ENCODE data around the gene SCAF1.
A peak's percentile ranks its signal among the peaks of the same experiment; 100 is the strongest.

The SCAF1 gene

DNA sequence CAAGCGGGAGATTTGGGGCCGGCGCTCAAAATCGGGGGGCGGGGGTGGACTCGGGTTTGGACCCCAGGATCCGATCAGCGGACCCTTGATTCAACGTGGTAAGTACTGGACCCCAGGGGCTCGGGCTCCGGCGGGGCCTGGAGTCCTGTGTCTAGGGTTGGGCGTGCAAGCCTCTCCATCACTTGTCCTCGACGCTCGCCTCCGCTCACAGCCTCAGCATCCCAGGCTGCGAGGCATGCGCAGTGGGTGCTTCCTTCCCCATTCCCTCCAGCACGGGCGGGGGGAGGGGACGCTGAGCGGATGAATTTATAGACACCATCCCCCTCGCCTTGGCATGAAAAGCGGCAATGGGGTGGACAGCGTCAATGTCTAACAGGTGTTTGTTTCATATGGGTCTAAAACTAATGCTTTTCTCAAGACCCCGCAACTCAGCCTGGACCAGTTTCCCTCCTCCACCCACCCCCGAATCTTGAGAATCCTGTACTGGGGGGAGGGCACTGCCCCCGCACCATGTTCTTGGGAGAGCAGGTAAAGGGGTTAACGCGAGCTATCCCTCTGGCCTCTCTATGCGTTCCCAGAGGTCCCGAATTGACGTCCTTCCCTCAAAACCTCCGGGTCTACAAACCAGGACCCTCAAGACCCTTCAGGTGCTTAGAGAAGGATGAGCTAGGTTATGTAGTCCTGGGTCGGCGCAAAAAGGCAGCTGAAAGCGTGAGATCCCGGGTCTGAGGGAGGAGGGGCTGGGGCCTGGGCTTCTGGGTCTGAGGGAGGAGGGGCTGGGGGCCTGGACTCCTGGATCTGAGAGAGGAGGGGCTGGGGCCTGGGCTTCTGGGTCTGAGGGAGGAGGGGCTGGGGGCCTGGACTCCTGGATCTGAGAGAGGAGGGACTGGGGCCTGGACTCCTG is 49.5 kb downstream of the SCAF1 start:
- DNase-seq (ENCODE audit: insufficient read length, low spot score) (peak; percentile 84), FAIRE-seq (no peak)

DNA sequence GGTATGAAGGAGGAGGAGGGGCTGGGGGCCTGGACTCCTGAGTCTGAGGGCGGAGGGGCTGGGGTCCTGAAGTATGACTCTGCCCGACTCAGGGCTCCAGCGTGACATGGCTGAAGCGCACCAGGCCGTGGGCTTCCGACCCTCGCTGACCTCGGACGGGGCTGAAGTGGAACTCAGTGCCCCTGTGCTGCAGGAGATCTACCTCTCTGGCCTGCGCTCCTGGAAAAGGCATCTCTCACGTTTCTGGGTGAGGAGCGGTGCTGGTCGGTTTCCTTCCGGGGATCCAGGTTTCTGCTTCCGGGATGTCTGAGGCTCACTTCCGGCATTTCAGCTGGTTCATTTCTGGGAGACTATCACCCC is 50.1 kb downstream of the SCAF1 start:
- TF ChIP-seq, protein P1, sequence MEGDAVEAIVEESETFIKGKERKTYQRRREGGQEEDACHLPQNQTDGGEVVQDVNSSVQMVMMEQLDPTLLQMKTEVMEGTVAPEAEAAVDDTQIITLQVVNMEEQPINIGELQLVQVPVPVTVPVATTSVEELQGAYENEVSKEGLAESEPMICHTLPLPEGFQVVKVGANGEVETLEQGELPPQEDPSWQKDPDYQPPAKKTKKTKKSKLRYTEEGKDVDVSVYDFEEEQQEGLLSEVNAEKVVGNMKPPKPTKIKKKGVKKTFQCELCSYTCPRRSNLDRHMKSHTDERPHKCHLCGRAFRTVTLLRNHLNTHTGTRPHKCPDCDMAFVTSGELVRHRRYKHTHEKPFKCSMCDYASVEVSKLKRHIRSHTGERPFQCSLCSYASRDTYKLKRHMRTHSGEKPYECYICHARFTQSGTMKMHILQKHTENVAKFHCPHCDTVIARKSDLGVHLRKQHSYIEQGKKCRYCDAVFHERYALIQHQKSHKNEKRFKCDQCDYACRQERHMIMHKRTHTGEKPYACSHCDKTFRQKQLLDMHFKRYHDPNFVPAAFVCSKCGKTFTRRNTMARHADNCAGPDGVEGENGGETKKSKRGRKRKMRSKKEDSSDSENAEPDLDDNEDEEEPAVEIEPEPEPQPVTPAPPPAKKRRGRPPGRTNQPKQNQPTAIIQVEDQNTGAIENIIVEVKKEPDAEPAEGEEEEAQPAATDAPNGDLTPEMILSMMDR (IDR thresholded peaks at IDR 0.05; ENCODE audit: insufficient read depth, missing control alignments) = no peak
- peak; percentile 53 for FAIRE-seq
- no peak for DNase-seq (ENCODE audit: insufficient read length, low spot score)

More for the DNA sequence above, 49.5 kb downstream of the SCAF1 start:
- TF ChIP-seq, protein P1 (IDR thresholded peaks at IDR 0.05; ENCODE audit: insufficient read depth, missing control alignments) = no peak

DNA sequence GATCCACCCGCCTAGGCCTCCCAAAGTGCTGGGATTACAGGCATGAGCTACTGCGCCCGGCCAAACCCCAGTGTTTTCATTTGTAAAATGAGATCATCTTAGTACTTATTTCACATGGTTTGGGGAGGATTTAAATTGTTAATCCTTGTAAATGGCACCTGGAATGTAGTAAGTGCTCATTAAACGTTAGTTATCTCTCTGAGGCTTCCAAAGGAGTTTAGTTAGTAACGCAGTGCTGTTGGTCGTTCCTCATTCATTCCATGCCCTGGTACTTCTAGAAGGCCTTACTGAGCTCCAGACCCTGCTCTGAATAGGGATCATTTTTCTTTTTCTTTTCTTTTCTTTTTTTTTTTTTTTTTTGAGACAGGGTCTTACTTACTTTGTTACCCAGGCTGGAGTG is 54.1 kb downstream of the SCAF1 start:
- no peak for FAIRE-seq
- TF ChIP-seq, protein P1 (IDR thresholded peaks at IDR 0.05; ENCODE audit: insufficient read depth, missing control alignments) = no peak
- DNase-seq (ENCODE audit: insufficient read length, low spot score) = no peak

DNA sequence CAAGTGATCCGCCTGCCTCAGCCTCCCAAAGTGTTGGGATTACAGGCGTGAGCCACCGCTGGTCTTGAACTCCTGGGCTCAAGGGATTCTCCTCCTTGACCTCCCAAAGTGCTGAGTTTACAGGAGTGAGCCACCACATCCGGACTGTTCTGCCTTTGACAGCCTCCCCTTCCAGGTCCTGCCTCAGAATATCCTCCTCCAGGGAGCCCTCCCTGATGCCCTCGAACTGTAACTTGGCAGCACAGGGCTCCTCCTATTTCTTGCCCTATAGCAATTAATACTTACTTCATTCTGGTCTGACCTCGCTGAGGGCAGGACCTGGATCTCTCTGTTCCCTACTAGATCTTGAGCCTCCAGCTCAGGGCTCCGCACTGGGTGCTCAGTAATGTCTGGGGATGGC is 54.9 kb downstream of the SCAF1 start:
- TF ChIP-seq, protein P1 (IDR thresholded peaks at IDR 0.05; ENCODE audit: insufficient read depth, missing control alignments) = no peak
- DNase-seq (ENCODE audit: insufficient read length, low spot score) (no peak), FAIRE-seq (no peak)

DNA sequence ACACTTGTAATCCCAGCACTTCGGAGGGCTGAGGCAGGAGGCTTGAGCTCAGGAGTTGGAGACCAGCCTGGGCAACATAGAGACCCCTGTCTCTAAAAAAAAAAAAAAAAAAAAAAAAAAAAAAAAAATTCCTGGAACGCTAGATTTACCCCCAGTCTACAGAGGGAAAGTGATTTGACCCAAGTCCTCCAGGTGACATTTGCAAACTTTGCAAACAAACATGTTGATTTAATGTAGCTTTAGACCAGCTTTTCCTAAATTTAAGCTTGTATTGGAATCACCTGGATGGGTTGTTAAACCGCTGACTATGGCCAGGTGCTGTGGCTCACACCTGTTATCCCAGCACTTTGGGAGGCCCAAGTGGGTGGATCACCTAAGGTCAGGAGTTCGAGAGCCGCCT is 57.4 kb downstream of the SCAF1 start:
- TF ChIP-seq, protein P1 (IDR thresholded peaks at IDR 0.05; ENCODE audit: insufficient read depth, missing control alignments) = no peak
- FAIRE-seq = no peak
- DNase-seq (ENCODE audit: insufficient read length, low spot score) = no peak

DNA sequence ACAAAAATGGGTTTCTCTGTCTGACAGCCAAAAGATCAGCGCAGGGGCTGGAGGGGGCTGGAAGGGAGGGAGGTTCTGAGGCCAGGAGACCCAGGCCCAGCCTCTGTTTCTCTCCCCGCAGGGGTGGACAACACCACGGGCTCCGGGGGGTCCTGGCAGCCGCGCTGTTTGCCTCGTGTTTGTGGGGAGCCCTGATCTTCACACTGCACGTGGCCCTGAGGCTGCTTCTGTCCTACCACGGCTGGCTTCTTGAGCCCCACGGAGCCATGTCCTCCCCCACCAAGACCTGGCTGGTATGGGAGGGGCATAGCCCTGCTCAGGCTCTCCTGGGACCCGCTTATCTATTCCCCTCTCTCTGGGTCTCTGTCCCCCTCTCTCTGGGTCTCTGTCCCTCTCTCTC is 58.6 kb downstream of the SCAF1 start:
- no peak for FAIRE-seq
- DNase-seq (ENCODE audit: insufficient read length, low spot score) = no peak
- TF ChIP-seq, protein P1 (IDR thresholded peaks at IDR 0.05; ENCODE audit: insufficient read depth, missing control alignments) = no peak

DNA sequence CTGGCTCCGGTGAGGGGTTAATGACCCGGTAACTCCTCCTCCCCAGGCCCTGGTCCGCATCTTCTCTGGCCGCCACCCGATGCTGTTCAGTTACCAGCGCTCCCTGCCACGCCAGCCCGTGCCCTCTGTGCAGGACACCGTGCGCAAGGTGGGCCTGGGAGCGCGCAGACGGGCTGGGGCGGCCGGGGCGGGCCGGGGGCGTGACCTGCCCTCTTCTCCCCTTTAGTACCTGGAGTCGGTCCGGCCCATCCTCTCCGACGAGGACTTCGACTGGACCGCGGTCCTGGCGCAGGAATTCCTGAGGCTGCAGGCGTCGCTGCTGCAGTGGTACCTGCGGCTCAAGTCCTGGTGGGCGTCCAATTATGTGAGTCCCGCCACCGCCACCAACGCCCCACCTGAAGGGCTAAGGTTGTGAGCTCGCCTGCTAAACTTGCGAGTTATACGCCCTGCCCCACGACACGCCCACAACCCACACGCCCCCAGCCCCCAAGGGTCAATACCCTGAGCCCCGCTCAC is 59.3 kb downstream of the SCAF1 start:
- DNase-seq (ENCODE audit: insufficient read length, low spot score) (no peak), FAIRE-seq (no peak)
- TF ChIP-seq, protein P1 (IDR thresholded peaks at IDR 0.05; ENCODE audit: insufficient read depth, missing control alignments) = no peak

Data from D721Med (cell line).